Midbrain (tissue), 1 donor: Measurements from ENCODE around the gene TNK2.
"Not testable (repeated sequence)": the region's sequence is repeated elsewhere in the genome, so short reads cannot be mapped to it uniquely, and the experiment has no call there.

Source experiments
- DNase-seq: peaks from one replicate; lab custom pipeline; 2025; lab: John Stamatoyannopoulos, UW

The TNK2 gene

DNA sequence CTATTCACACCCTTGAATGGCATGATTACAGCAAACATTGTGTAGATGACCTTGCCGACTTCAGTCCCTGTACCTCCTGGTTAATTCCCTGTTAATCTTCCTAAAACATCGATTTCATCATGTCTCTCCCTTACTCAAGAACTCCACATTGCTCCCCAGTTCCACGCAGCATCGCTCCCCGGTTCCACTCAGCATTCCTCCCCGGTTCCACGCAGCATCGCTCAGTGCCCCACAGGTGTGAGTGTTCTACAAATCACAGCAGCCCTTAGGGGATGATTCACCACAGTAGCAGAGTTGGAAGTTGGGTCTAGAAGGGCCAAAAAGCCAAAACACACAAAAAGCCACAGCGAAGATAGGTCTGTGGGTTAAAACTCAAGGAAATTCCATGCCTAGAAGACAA lies 8.6 kb upstream of the TNK2 start:
- no peak for DNase-seq

DNA sequence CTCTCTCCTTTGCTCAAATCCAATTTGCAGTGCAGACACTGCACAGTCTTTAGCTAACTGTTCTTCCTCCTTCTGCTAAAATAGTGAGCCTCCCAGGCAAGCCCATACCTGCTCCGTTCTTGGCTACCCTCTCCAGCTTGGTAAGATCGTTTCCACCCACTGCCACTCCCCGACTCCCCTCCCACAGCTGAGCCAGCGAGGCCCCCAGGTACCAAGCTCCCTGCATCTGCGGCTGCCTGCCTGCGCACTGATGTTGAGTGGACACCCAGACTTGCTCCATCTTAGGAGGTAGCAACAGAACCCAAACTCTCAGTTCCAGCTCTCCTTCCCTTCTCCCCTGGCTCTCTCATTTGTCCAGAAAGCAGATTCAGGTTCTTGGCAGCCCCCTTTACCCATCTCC lies 7.9 kb upstream of the TNK2 start:
- no peak for DNase-seq

DNA sequence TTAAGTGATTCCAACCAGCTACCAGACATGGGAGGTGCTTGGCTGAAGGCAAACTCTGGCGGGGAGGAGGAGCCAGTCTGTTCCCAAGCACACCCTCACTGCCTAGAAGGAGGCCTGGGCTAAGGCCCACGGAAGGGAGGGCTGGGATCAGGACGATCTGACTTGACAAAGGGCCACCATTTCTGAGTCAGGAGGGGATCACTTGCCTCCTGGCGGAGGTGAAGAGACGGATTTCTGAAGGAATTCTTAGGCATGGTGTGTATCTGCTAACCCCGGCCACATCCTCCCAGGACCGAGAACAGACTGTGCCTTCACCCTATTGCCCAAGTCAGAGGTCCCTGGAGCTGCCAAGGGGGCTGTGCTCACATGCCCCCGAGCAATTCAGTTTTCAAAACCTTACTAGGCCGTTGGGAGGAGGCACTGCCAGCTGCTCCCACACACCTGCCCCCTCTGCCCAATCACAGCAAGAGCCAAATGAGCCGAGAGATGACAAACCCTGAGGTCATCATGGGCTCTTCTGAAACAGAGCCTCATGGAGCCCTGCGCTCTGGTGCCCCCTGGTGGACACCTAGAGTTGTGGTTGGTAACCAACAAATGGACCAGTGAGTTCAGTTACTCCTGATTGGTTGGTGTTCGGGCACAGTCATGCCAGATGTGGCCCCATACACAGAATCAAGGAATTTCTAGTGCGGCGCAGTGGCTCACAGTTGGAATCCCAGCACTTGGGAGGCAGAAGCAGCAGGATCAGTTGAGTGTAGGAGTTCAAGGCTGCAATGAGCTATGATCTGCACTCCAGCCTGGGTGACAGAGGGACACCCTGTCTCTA lies 6.5 kb upstream of the TNK2 start:
- no peak for DNase-seq

DNA sequence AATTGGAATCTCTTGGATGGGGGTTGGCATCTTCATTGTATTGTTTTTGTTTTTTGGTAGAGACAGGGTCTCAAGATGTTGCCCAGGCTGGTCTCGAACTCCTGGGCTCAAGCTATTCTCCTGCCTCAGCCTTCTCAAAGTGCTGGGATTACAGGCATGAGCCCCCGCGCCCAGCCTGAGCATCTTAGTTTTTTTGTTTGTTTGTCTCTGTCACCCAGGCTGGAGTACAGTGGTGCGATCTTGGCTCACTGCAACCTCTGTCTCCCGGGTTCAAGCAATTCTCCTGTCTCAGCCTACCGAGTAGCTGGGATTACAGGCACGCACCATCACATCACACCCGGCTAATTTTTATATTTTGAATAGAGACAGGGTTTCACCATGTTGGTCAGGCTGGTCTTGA lies 5.8 kb upstream of the TNK2 start:
- not testable (repeated sequence) for DNase-seq

DNA sequence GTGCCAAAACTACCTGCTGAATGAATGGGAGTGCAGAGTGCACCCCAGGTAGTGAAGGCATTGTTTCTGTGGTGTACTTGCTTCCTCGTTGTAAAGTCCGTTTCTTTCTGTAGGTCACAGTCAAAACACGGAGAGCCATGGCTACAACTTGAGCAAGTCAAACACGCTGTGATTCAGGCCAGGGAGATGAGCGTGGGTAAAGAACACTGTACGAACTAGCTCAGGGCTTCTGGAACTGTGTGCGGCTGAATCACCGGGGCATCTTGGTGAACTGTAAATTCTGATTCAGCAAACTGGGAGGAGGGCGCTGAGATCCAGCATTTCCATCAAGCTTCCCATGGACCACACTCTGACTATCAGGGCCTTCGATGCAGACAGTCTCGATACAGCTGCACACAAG lies 5.0 kb upstream of the TNK2 start:
- no peak for DNase-seq

DNA sequence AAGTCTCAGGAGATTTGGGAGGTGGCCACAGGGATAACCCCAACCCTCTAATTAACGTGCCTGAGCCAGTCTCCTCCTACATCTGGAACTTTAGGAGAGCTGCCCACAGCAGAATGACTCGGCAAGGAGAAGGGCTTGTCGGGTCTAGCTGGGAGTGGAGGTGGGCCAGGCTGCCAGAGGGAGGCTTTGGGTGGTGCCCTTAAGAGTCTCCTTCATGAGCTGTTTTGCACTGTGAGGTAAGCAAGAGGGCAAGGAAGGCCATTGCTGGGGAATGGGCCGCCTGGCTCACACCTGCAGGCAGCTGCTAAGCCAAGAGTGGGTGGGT lies 3.6 kb upstream of the TNK2 start:
- DNase-seq, result no peak

DNA sequence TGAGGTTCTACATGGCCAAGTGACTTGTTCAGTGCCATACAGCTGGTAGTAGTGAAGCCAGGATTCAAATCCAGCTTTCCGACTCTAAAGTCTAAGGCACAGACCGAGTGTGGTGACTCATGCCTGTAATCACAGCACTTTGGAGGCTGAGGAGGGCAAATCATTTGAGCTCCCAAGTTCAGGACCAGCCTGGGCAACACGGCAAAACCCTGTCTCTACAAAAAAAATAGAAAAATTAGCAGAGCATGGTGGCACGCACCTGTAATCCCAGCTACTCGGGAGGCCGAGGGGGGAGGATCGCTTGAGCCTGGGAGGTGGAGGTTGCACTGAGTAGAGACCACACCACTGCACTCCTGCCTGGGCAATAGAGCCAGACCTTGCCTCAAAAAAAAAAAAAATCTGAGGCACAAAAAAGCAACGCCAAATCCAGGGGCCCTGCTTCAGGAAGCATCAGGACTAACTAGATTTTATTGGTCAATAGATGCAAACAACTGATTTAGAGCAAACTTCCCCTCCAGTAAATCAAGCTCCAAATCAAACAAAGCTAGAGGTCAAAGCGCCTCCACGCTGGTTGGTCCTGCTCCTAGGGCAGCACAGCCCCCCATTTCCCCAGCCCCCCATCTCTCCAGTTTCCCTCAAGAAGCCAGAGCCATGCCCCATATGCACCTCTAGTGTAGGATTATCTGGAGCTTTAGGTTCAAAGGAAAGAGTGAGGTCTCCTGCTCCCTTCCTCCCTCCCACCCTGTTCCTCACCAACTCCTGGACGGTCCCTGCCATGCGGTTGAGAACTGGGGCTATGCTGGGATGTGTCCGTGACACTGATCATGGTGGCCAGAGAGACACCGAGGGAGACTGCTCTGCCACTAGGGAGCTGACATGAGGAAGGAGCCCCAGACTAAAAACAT lies 2.9 kb upstream of the TNK2 start:
- no peak for DNase-seq

DNA sequence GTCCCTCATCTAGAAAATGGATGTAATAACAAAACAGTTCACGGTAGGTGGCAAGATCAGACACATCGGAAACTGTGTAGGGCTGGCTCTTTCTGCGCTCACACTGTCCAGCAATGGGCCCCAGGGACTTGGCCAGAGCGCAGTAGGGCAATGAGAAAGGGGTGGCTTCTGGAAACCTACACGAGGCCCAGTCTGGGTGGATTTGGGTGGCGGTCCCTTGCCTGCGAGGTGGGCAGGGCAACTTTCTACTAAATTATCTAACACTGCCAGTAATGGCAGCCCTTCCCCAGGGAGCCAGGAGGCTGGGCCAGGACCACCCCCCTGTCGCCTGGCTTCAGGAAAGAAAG lies 2.1 kb upstream of the TNK2 start:
- no peak for DNase-seq

DNA sequence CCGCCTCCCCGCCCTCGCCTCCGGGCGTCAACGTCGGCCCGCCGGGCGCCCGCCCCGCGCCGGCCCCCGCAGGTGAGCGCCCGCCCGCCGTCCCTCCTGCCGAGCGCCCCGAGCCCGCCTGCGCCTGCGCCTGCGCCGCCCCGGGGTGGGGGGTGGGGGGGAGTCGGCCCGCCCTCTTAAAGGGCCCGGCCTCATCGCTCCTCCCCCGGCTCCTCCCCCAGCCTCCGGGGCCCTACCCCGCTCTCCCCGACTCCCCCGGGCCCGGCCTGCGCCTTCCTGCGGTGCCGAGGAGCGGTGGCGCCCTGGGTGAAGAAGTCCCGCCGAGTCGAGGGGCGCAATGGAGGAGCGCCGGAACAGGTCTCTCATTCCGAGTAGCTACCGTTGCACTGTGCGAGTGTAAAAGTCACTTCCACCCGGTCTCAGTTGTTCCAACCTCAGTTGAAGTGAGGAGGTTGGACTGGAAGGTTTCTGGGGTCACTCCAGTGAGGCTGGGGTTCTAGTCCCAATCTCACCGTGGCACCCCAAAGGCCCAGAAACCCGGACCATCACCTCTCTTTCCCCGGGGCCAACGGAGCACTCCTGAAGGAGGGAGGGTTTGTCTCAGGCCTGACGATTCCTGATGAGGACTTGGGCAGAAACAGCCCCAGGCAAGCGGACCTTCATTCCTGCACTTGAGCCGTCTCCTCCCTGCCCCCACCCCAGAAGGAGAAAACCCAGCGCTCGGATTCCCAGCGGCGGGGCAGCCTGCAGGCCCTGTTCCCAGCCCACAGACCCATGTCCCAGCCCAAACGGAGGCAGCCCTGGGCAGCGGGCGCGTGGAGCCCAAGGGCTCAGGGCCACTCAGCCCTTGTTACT lies 1.5 kb upstream of the TNK2 start:
- DNase-seq, result peak; percentile 90

DNA sequence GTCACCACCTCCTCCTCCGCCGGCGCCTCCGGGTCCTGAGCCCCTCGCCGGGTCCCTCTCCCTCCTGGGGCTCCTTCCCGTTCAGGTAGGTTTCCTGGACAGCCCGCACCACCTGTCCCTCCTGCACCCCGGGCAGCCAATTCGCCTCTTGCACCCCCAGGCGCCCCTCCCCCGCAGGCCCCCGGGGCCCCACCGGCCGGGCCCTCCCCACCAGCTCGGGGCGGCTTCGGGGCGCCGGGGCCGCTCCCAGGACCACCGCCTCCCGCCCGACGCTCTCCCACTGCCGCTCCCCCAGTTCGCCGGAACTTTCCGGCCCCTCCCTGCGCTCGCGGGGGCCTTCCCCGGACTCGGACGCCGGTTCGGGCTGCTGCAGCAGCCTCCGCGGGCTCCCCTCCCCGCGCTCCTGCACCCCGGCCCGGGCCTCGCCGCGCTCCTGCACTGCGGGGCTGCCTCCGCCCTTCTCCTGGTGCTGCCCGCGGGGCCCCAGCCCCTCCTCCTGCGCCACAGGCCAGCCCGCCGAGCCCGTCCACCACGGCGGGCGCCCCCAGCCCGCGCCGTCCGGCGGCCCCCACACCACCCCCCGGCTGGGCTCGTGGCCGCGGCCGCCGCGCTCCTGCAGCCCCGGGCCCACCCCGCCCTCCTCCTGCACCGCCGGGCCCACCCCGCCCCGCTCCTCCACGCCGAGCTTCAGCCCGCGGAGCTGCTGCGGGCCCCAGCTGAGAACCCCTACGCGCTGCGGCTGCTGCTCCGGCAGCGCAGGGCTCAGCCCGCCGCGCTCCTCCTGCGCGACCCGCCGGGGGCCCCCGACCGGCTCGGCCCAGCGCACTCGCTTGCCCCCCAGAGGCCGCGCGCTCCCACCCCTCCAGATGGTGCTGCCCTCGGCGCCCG lies 587 bp upstream of the TNK2 start:
- DNase-seq, result no peak

DNA sequence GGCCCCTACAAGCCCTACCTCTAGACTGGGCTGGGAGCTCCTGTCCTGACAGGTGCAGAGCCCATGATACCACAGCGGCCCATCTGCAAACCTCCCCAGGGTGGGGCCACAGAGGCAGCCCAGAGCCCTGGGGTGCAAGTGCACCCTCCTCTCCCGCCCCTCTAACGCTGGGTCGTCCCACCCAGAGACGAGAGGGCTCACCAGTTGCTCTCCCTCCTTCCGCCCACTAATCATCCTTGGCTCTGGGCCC lies 742 bp downstream of the TNK2 start:
- DNase-seq, result no peak

DNA sequence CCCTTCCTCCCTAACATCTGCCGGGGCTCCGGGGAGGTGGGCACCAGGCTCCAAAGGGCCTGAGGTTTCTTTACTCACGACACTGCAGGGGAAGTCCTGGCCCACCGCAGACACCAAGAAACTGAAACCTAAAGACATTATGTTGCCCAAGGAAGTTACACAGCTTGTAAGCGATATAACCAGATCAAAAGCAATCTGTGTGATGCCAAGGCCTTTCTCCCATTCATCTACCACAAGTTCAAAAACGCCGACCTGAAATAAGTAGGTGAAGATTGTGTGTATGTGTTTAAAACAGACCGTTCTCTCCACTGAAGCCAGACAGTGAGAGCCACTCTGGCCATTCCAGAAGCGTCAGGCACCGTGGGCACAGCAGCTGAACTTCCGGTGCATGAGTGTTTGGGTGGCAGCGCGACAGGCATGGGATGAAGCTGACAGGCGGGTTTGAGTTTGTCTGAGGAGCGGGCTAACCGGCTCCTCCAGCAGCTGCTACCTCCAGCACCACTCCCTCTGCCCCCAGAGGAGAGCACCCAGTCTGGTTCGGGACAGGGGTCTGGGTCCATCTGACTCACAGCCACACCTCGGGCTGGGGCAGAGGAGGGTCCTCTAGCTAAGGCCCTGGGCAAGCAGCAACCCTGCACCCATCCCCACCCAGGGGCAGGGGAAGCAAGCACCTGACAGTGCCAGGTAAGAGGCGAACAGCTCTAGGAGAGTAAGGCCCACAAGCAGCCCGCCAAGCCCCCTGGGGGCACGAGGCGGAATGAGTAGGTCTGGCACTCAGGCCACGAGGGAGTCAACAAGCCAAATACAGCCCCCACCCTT lies 1.3 kb downstream of the TNK2 start:
- peak; percentile 42 for DNase-seq

DNA sequence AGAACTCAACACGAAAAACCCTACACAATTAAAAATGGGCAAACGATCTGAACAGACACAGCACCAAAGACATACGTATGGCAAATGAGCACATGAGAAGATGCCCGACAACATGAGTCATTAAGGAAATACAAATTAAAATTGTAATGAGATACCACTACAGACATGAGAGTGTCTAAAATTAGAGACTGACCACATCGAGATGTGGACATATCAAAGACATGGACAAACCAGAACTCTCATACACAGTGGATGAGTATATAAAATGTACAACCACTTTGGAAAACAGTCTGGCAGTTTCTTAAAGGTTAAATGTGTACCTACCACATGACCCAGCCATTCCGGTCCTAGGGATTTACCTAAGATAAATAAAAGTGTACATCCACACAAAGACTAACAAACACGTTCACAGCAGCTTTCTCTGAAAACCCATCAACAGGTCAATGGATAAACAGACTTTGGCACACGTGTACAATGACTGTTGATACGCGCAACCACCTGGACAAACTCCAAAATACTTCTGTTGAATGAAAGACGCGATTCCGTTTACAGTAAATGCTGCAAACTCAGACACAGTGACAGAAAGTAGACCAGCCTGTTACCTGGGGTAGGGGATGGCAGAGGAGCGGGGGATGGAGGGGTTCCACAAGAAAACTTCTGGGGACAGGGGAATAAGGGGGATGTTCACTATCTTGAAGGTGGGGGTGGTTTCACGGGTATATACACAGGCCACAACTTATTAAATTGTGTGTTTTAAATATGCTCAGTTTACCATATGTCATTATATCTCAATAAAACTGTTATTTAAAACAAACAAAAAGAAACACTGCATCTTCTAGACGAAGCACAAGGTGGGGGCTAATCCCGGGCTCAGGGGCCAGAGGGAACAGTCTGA lies 2.1 kb downstream of the TNK2 start:
- DNase-seq, result no peak

DNA sequence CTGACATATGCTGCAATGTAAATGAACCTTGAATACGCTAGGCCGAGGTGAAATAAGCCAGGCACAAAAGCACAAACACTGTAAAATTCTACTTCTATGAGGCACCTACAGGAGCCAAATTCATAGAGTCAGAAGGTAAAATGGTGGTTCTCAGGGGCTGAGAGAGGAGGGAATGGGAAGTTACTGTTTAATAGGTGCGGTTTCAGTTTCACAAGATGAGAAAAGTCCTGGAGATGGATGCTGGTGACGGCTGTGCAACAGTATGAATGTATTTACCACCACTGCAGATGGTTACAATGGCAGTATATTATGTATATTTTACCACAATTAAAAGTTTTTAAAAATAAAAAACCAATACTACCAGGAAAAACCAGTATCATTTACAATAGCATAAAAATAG lies 4.0 kb downstream of the TNK2 start:
- no peak for DNase-seq

DNA sequence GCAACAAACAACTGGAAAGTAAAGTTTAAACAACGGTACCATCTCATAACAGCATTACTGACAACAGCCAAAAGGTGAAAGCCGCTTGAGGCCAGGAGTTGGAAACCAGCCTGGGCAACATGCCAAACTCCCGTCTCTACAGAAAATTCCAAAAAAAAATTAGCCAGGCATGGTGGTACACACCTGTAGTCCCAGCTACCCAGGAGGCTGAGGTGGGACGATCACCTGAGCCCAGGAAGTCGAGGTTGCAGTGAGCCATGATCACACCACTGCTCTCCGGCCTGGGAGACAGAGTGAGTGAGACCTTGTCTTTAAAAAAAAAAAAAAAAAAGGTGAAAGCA lies 4.4 kb downstream of the TNK2 start:
- no peak for DNase-seq

DNA sequence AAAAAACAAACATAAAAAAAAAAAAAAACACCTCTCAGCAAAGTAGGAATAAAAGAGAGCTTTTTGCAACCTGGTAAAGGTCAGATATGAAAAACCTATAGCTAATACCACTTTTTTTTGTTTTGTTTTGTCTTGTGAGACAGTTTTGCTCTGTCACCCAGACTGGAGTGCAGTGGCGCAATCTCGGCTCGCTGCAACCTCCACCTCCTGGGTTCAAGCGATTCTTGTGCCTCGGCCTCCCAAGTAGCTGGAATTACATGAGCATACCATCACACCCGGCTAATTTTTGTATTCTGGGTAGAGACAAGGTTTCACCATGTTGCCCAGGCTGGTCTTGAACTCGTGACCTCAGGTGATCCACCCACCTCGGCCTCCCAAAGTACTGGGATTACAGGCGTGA lies 5.7 kb downstream of the TNK2 start:
- not testable (repeated sequence) for DNase-seq

DNA sequence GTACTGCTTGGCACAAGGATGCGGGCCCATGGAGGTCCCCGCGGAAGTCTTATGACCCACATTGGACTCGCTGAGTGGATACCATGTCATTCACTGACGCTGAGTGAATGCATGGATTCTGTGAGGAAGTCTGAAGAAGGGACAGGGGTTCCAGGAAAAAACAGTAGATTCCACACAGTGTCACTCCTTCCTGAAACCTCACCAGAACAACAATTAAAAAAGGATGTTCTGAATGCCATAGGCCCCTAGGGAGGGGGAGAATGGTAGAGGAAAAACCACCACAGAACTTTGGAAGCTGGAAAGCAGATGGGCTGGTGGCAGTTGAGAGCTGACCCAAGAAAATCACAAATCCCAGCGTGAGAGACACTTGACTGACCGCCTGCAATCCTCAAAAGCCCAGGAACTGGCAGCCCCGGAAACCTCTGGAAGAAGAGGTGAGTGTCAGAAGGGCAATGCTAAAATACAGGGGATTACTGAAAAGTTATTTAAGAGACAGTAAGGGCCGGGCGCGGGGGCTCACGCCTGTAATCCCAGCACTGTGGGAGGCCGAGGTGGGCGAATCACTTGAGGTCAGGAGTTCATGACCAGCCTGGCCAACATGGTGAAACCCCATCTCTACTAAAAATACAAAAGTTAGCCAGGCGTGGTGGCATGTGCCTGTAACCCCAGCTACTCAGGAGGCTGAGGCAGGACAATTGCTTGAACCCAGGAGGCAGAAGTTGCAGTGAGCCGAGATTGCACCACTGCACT lies 6.3 kb downstream of the TNK2 start:
- not testable (repeated sequence) for DNase-seq

DNA sequence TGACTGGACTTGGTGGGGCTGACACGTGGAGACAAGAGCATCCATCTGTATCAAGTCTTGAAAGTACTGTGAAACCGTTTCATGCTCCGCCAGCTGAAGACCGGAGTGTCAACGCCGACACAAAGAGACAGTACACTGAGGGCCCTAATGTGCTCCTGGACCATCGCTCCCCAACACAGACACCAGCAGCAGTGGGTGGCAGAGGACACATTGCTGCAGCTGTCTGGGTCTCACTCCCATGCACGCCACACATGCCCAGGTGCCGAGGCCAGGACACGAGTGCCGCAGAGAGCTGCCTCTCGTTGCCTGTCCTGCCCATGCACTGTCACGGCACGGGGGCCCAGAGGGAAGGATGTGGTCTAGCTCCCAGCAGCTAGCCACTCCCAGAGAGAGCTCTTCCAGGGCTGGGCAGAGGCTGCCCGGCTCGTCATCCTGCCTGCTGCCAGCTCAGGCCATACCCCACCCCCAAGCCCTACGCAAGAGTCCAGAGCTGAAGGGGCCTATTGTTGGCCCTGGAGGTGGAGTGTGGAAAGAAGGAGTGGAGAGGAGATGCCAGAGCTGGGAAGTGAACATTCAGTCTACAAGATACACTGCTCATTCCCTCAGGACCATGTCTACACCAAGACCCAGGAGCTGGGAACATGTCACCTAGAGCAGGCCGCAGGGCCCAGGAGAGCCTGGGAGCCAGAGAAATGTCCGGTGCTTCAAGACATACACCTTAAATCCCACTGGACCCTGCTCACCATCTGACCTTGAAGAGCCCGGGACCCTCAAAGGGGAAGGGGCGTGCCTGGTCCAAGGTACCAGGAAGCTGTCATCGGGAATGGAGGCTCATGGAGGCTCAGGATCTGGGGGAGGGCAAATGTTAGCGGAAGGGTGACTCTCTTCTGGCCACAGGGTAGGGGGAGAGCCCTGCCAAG lies 7.7 kb downstream of the TNK2 start:
- peak; percentile 93 for DNase-seq
